NCI-H1417 treated with DMSO at 0.1 percent for 48 hours (cell line): ENCODE measurements around the gene WDR53.
"Not testable (repeated sequence)": the region's sequence is repeated elsewhere in the genome, so short reads cannot be mapped to it uniquely, and the experiment has no call there.

Source experiments
- DNase-seq: peaks from one replicate; lab custom pipeline; 2025; lab: John Stamatoyannopoulos, UW

The WDR53 gene

GRCh38 chr3:196517162-196517800 is 51.1 kb downstream of the WDR53 start:
- no peak for DNase-seq

GRCh38 chr3:196514913-196515621 is 53.3 kb downstream of the WDR53 start, which contains the start of gene SMCO1:
TSS of gene SMCO1 (minus strand) at chr3:196515346. CDS start at chr3:196515209, 137 bp downstream.
- no peak for DNase-seq

GRCh38 chr3:196514350-196514716 is 54.0 kb downstream of the WDR53 start:
- DNase-seq = no peak

GRCh38 chr3:196513697-196514349 is 54.5 kb downstream of the WDR53 start:
- no peak for DNase-seq

GRCh38 chr3:196511646-196512425 is 56.5 kb downstream of the WDR53 start:
- not testable (repeated sequence) for DNase-seq

- not testable (repeated sequence) for DNase-seq
Observed at GRCh38 chr3:196511108-196511507, 57.2 kb downstream of the WDR53 start.

GRCh38 chr3:196506687-196507086 is 61.7 kb downstream of the WDR53 start:
- DNase-seq = no peak

GRCh38 chr3:196504556-196504955 is 63.8 kb downstream of the WDR53 start:
- DNase-seq = no peak
